H1 (cell line): ENCODE results near the gene PRCD. TPM values are rescaled to one million over a fixed set of nuclear protein-coding genes. Genes with fewer than 3 reads are reported as not detected.

ENCODE experiments used
- CTCF ChIA-PET: fragments of 300-600 bp; sonication (Branson Sonifier 250); formaldehyde crosslinking; loops from one replicate; lab custom pipeline; 2021; ENCODE audit not compliant: partially characterized antibody; lab: Charles Lee
- POLR2A ChIA-PET: fragments of 300-600 bp; sonication (Branson Sonifier 250); formaldehyde crosslinking; loops from one replicate; lab custom pipeline; 2021; ENCODE audit warnings: inconsistent platforms; ENCODE audit not compliant: partially characterized antibody; lab: Charles Lee
- DNase-seq, 2 experiments: peaks; one replicate each; pipeline versions ENCODE4 v3.0.0 to v3.0.0-alpha.2; 2010 to 2022; ENCODE audit warnings: low spot score in 2 of 2, low read depth in 1 of 2, mixed read lengths in 1 of 2
- FAIRE-seq: peaks from 2 replicates; lab custom pipeline; 2011; peaks lifted over from hg19 to GRCh38; lab: Jason Lieb, UNC
- H2AFZ ChIP-seq: 2 replicates; pipeline ENCODE4 v1.8.1; 2012; ENCODE audit warnings: low read length, inconsistent platforms
- H2AK5ac ChIP-seq: 2 replicates; pipeline ENCODE4 v1.6.1; 2013; ENCODE audit warnings: low read depth, low read length
- H2BK120ac ChIP-seq: replicated peaks from 2 replicates; pipeline ENCODE3; 2013; ENCODE audit warnings: low read depth, low read length, inconsistent platforms
- H2BK12ac ChIP-seq: 2 replicates; pipeline ENCODE4 v1.6.1; 2013; ENCODE audit warnings: low read depth, low read length
- H2BK15ac ChIP-seq: 2 replicates; pipeline ENCODE4 v1.6.1; 2013; ENCODE audit warnings: low read length
- H2BK20ac ChIP-seq: 2 replicates; pipeline ENCODE4 v1.6.1; 2013; ENCODE audit warnings: low read length
- H2BK5ac ChIP-seq: 2 replicates; pipeline ENCODE4 v1.6.1; 2013; ENCODE audit warnings: low read depth, low read length
- H3K14ac ChIP-seq: 2 replicates; pipeline ENCODE4 v1.6.1; 2013; ENCODE audit warnings: inconsistent platforms; ENCODE audit not compliant: insufficient read length
- H3K18ac ChIP-seq: 2 replicates; pipeline ENCODE4 v1.6.1; 2013; ENCODE audit warnings: low read length; ENCODE audit errors: extremely low read depth
- H3K23ac ChIP-seq: 2 replicates; pipeline ENCODE4 v1.6.1; 2013; ENCODE audit warnings: inconsistent platforms; ENCODE audit not compliant: insufficient read length
- H3K23me2 ChIP-seq: 2 replicates; pipeline ENCODE4 v1.6.1; 2013; ENCODE audit warnings: low read depth, low read length
- H3K27ac ChIP-seq: 2 replicates; pipeline ENCODE4 v1.6.1; 2011; ENCODE audit warnings: low read depth, low read length, inconsistent platforms
- H3K27me3 ChIP-seq, 4 experiments: replicated peaks in 1 of 4; 1 replicate in 1 of 4; 2 replicates in 3 of 4; pipeline versions ENCODE4 v1.6.1 to v1.8.1; 2011 to 2013; ENCODE audit warnings: low read length in 3 of 4, mild to moderate bottlenecking in 3 of 4, inconsistent platforms in 2 of 4, mixed read lengths in 2 of 4, moderate library complexity in 1 of 4; ENCODE audit not compliant: control insufficient read depth in 3 of 4, insufficient read depth in 3 of 4; ENCODE audit errors: extremely low read depth in 1 of 4
- H3K36me3 ChIP-seq, 4 experiments: 2 replicates each; pipeline versions ENCODE4 v1.6.1 to v1.8.1; 2011 to 2013; ENCODE audit warnings: mild to moderate bottlenecking in 4 of 4, low read length in 3 of 4, moderate library complexity in 2 of 4, control low read depth in 1 of 4, inconsistent platforms in 1 of 4; ENCODE audit not compliant: insufficient read depth in 4 of 4, control insufficient read depth in 2 of 4
- H3K4ac ChIP-seq: replicated peaks from 2 replicates; pipeline ENCODE3; 2013; ENCODE audit warnings: low read length, low read depth, mixed read lengths, inconsistent platforms; ENCODE audit not compliant: insufficient read length
- H3K4me1 ChIP-seq, 4 experiments: replicated peaks in 1 of 4; 1 replicate in 1 of 4; 2 replicates in 3 of 4; pipeline versions ENCODE4 v1.6.1 to v1.8.1; 2011 to 2013; ENCODE audit warnings: low read length in 3 of 4, inconsistent platforms in 2 of 4, mixed read lengths in 1 of 4; ENCODE audit not compliant: insufficient read depth in 4 of 4, control insufficient read depth in 3 of 4
- H3K4me2 ChIP-seq, 2 experiments: 2 replicates each; pipeline versions ENCODE4 v1.6.1 to v1.8.1; 2011 to 2013; ENCODE audit warnings: low read depth in 2 of 2, low read length in 2 of 2, control low read depth in 1 of 2, inconsistent platforms in 1 of 2, mild to moderate bottlenecking in 1 of 2; ENCODE audit not compliant: insufficient read depth in 1 of 2
- H3K4me3 ChIP-seq, 4 experiments: fragments of 200-600, 300-600 bp in 1 of 4; sonication (generic), shearing (Covaris generic), sonication (Bioruptor Twin) in 1 of 4; 2 replicates each; pipeline versions ENCODE4 v1.5.1 to v1.8.1; 2011 to 2016; ENCODE audit warnings: low read length in 4 of 4, low read depth in 3 of 4, control low read depth in 2 of 4, inconsistent platforms in 2 of 4, mild to moderate bottlenecking in 2 of 4, mixed read lengths in 1 of 4, moderate library complexity in 1 of 4; ENCODE audit not compliant: insufficient read depth in 2 of 4; ENCODE audit errors: extremely low read depth in 1 of 4
- H3K56ac ChIP-seq: replicated peaks from 2 replicates; pipeline ENCODE3; 2013; ENCODE audit warnings: low read depth, mild to moderate bottlenecking, mixed read lengths, low read length, inconsistent platforms; ENCODE audit not compliant: insufficient read length
- H3K79me1 ChIP-seq: 2 replicates; pipeline ENCODE4 v1.6.1; 2013; ENCODE audit warnings: low read depth, low read length, control low read depth
- H3K79me2 ChIP-seq, 2 experiments: 2 replicates each; pipeline versions ENCODE4 v1.6.1 to v1.8.1; 2012 to 2013; ENCODE audit warnings: low read length in 2 of 2, mild to moderate bottlenecking in 2 of 2, inconsistent platforms in 1 of 2; ENCODE audit not compliant: insufficient read depth in 2 of 2, control insufficient read depth in 1 of 2
- H3K9ac ChIP-seq, 4 experiments: replicated peaks in 1 of 4; 1 replicate in 1 of 4; 2 replicates in 3 of 4; pipeline versions ENCODE4 v1.6.1 to v1.8.1; 2011 to 2013; ENCODE audit warnings: low read depth in 3 of 4, low read length in 3 of 4, control low read depth in 2 of 4, mild to moderate bottlenecking in 2 of 4, moderate library complexity in 2 of 4, inconsistent platforms in 1 of 4; ENCODE audit errors: extremely low read depth in 1 of 4
- H3K9me3 ChIP-seq, 2 experiments: 2 replicates each; pipeline versions ENCODE4 v1.6.1 to v1.8.1; 2012 to 2013; ENCODE audit warnings: mild to moderate bottlenecking in 2 of 2, moderate library complexity in 2 of 2, control low read depth in 1 of 2, inconsistent platforms in 1 of 2, low read depth in 1 of 2, low read length in 1 of 2, mixed read lengths in 1 of 2; ENCODE audit not compliant: insufficient read depth in 2 of 2
- H4K20me1 ChIP-seq, 2 experiments: replicated peaks in 1 of 2; 2 replicates each; pipeline versions ENCODE3 to v1.8.1; 2011 to 2013; ENCODE audit warnings: inconsistent platforms in 2 of 2, low read length in 2 of 2, mild to moderate bottlenecking in 1 of 2; ENCODE audit not compliant: insufficient read depth in 2 of 2, control insufficient read depth in 1 of 2
- H4K5ac ChIP-seq: 2 replicates; pipeline ENCODE4 v1.6.1; 2013; ENCODE audit warnings: low read length, low read depth, mixed read lengths, inconsistent platforms; ENCODE audit not compliant: insufficient read length
- H4K8ac ChIP-seq: 2 replicates; pipeline ENCODE4 v1.8.0; 2013; ENCODE audit warnings: mild to moderate bottlenecking, moderate library complexity, low read length, inconsistent platforms; ENCODE audit not compliant: insufficient read depth; ENCODE audit errors: extremely low read depth
- H4K91ac ChIP-seq: replicated peaks from 2 replicates; pipeline ENCODE3; 2013; ENCODE audit warnings: low read length, mixed read lengths, inconsistent platforms; ENCODE audit not compliant: insufficient read length
- CEBPB ChIP-seq: IDR thresholded peaks from 2 replicates; pipeline ENCODE4 v1.6.1; 2012; ENCODE audit warnings: low read depth, low read length
- KDM4A ChIP-seq: IDR thresholded peaks from one replicate; pipeline ENCODE4 v1.7.1; 2012; ENCODE audit warnings: low read depth, mild to moderate bottlenecking, moderate library complexity, low read length, inconsistent platforms; ENCODE audit not compliant: severe bottlenecking
- POU5F1 ChIP-seq: IDR thresholded peaks from 2 replicates; pipeline ENCODE4 v1.6.1; 2011; ENCODE audit warnings: low read depth, mild to moderate bottlenecking, low read length, moderate library complexity
- WGBS, 2 experiments: shearing (Covaris generic) in 1 of 2; methylation state at CpG; one replicate each; pipeline versions ENCODE4 v1.1.6 to v1.1.7; 2013 to 2015; ENCODE audit warnings: low lambda C conversion rate in 2 of 2, mixed read lengths in 2 of 2, inconsistent platforms in 1 of 2, low coverage in 1 of 2, missing lambda C conversion rate in 1 of 2; ENCODE audit not compliant: insufficient replicate concordance in 2 of 2, insufficient coverage in 1 of 2, insufficient read length in 1 of 2; ENCODE audit errors: extremely low coverage in 1 of 2, missing lambda C conversion rate in 1 of 2; 5-methylcytosine and 5-hydroxymethylcytosine counted together
- polyA plus RNA-seq, 7 experiments: library from polyadenylated mRNA; depleted of rRNA in 3 of 7; stranded (reverse) in 5 of 7; unstranded in 2 of 7; fragments of >200 nt in 5 of 7; fragments of 200-250 nt in 2 of 7; gene quantifications; 1 replicate in 5 of 7; 2 replicates in 1 of 7; 4 replicates in 1 of 7; pipeline versions ENCODE4 v1.2.1 to v1.2.3, GENCODE V29; 2011 to 2013; ENCODE audit warnings: missing spikeins in 2 of 7, mixed read lengths in 2 of 7
- total RNA-seq: library from RNA; stranded (reverse); fragmentation: NEBNext Ultra II Directional; extraction: Animal tissue kit (Norgen Biotek cat#: 25700); gene quantifications from 2 replicates; pipeline ENCODE4 v1.2.1, GENCODE V29; 2021

The PRCD gene
- total and polyA plus RNA-seq, 2 of the 8 experiments (the other 6 are each of a cell fraction or from before 2014, with no cell fraction given): 0.77 to 2.1 TPM

DNA sequence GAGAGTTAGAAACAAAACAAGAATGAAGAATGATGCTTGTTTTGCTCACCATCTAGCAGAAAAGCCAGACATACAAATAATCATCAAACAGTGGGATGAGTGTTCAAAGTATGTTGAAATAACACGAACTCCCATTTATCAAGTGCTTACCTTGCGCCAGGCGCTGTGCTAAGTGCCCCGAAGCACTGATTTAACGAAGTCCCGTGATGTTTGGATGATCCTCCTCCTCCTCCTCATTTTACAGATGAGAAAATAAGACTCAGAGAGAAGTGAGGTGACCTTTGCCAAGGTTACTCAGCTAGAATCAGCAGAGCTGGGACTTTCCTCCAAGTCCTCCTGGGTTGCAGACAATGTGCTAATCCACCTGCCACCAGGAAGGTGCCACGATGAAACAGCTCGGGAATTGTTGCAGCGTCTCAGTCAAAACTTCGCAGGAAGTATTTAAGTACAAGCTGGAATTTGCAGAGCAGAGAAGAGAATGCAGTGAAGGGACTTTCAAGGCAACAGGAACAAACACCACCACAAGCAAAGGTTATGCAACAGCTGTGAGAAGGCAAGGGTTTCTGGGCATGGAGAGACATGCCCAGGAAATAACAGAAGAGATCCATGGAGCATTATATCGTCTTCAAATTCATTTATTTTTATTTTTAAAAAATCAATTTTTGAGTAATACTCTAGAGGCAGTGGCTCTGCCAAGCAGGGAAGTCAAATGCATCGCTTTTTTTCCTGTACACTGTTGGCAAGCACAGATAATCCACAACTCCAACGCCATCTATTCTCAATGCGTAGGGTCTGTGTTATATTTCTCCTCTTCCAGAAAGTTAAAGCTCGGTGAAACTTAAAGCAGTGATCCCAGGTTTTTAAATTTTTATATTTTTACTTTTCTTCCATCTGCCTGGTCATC is 11.1 kb downstream of the PRCD start:
- DNase-seq (no peak), FAIRE-seq (no peak)
- no peak for TF ChIP-seq KDM4A
- peak; percentile 75; the same call in 1 of the 2 replicates for TF ChIP-seq CEBPB
- TF ChIP-seq POU5F1: no peak
- Histone ChIP-seq H3K23me2 (peaks cover 6% of the 10 kb centered on the region; the same call in 1 of the 2 replicates), H3K27me3 (no peaks in the 10 kb centered on the region), H2AK5ac (no peak overlapping the region), H3K9me3 (no peaks in the 10 kb centered on the region), H2BK20ac (no peak overlapping the region), H4K8ac (no peak overlapping the region), H3K9ac (no peak overlapping the region), H4K91ac (peak overlapping the region; percentile 47), H3K18ac (no peak overlapping the region), H2BK12ac (no peak overlapping the region), H3K79me2 (no peaks in the 10 kb centered on the region; a peak in 1 of 4 replicates), H3K23ac (no peak overlapping the region), H3K36me3 (no peaks in the 10 kb centered on the region), H3K56ac (no peak overlapping the region), H3K79me1 (no peaks in the 10 kb centered on the region), H2BK5ac (no peak overlapping the region; the same call in 1 of the 2 replicates), H2AFZ (no peak overlapping the region), H4K5ac (no peak overlapping the region), H3K27ac (no peak overlapping the region), H2BK120ac (peak overlapping the region; percentile 26), H3K4me3 (no peak overlapping the region), H3K4me2 (no peak overlapping the region), H3K14ac (no peak overlapping the region), H3K4me1 (peaks cover 0 to 18% (median 5%) of the 10 kb centered on the region in 4 experiments; a peak in 5 of 7 replicates), H4K20me1 (peaks cover 0 to 7% of the 10 kb centered on the region in 2 experiments), H3K4ac (no peak overlapping the region), H2BK15ac (no peak overlapping the region)
- POLR2A ChIA-PET: interaction anchor here (0.8 to 1.8 kb wide), 6 partner anchors 9 to 72 kb away, joined by 3 to 6 read pairs (median 4); no protein-coding TSS in a partner anchor
- WGBS, 2 experiments: 83% methylated on average over 15 of the region's 15 CpGs; no CpG with 5 or more reads in 1 of the 2 experiments
- CTCF ChIA-PET: interaction anchor here (0.6 to 5.2 kb wide), 15 partner anchors 10 to 143 kb away, joined by 3 to 39 read pairs (median 4); partner anchors contain the start of gene PRCD
